HG02938 (cell line): ENCODE data around the gene PCGF2.

ENCODE experiments used
- ATAC-seq: cut with Tn5 transposase; IDR thresholded peaks from one replicate; pipeline ENCODE4 v1.9.1; 2021; ENCODE audit warnings: mild to moderate bottlenecking, moderate library complexity; ENCODE audit not compliant: unreplicated experiment

Gene PCGF2

DNA sequence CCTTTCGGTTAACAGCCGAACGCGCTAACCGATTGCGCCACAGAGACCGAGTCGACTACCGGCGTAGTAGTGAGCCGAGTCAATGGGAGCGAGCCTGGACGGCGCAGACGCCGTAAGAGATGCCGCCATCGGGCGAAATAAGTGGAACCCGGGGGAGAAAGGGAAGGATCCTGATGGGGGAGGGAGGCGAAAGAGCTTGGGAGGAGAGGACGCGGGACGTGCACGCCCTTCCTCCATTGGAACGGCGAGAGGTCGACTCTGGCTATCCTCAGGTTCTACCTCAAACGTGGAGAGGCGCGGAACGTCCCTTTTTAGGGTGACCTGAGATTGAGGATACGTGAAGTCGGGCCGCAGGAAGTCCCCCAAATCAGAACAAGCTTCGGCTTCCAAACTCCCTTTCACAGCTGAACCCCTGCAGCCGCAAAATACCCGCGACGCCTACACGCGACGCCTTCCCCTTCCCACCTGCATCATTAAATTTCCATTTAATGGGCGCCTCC is 3.7 kb upstream of the PCGF2 start:
- ATAC-seq = no peak

DNA sequence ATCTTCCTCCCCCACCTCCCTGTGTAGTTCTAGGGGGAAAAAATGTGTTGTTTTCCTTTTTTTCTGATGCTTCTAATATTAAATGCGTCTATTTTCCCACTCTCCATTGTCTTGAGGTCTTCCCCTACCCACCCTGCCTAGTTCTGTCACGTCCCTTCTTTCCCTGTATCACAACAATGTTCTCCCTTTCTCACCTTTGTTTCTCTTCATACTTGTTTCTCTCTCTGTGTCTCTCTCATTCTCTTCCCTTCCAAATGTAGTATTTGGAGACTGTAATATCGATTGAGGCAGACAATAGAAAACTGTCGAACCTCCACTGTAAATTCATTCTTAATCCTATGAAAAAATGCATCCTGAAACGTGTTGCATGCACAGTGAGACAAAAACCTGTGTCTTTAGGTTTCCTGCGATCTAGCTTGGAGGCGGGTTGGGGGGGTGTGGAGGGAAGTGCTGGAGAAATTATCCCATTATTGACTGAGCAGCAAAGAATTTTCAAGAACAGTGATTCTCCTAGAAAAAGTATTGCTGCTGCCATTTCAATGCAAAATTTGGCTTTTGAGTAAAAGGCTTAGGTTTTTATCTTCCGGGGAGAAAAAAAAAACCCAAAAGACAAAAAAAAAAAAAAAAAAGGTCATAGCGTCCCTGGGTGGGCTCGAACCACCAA is 3.1 kb upstream of the PCGF2 start:
- ATAC-seq = no peak

DNA sequence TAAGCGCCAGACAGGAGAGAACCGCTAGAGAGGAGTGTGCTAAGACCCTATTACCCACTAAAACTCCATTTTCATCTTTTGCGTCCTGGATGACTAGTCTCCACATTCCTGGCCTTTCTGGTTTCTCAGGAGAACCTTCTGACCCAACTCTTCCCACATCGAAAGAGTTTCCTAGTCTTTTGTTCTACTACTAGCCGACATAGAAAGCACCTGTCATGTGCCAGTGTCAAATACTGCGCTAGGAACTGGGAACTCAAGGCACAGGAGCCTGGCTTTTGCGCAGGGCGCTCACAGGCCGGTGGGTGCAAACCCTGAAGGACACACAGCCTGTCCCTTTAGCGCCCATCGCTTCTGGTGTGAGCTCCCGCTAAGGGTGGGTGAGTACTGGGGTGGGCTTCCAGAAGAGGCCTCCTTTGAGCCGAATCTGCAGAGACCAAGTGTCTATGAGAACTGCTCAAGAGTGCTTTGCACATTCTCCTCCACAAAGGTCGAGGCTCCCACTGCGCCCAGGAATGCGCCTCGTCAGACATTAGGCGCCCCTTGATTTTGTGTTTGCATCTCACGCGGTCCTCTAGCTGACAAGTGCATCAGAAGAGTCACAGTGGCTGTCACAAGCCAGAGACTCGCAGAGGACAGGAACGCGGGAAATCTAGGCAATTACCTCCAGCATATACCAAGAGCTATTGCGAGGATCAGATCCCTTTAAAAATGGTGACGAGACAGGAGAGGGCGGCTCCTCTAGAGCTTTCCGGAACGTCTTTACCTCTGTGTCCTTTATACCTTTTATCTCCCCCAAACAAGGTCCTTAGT is 2.4 kb upstream of the PCGF2 start:
- ATAC-seq = no peak

DNA sequence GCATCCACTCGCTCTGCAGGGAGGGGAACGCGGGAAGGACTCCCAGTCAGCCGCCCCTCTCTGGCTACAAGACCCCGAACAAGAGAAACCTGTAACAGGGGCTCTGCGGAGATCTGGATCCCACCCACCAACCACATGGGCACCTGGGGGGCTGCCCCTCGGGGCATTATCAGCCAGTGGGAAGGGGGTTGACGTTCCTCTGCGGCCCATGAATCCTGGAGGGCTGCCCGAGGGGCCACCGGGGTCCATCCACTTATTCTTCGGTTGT is 1.8 kb upstream of the PCGF2 start:
- no peak for ATAC-seq

DNA sequence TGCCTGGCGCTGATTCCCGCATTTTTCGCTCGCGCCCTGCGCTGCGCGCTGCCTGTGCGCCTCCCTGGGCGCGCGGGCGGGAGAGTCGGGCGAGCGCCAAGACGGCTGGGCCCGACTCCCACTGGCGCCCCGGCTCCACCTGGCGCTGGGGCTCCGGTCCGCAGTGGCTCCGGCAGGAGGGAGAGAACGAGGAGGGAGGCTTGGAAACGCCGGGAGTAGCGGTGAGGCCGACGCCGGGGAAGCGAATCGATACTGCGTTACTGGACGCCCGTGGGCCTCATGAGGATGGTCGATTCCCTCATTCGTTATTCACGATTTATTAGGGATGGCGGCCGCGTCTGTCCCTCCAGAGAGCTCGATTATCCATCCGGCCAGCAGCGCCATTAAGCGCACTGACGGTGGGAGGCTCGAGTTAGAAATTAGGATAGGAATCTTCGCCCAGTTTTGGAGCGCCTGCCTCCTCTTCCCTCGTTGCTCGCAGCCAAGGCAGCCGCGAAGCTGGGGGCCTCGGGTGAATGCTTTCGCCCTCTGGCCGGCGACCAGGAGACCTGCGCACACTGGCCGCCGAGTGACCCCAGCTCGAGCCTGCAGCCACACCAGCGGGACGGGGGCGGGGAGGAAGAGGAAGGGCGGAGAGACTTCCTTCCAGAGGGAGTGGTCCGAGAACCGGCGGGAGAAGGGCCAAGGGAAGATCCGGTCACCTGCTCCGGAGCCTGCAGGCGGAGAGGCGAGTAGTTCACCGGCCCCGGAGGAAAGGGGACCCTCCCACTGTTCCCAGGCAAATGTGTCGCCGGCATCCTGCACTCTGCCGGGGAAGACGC is 1.3 kb upstream of the PCGF2 start:
- ATAC-seq = no peak

DNA sequence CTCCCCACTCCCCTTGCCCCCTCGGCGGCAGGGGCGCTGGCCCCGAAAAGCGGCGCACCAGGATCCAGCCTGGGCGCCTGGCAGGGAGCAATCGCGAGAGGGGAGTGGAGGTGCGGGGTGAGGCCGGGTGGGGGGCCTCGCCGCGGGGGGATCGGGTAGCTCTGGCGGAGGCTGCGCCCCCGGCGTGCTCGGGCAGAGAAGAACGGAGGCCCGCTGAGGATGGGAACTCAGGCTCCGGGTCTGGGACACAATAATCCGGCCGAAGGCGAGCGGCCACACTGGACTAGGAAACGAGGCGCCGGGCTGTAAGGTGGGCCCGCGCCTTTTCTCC is 721 bp upstream of the PCGF2 start:
- ATAC-seq = no peak

DNA sequence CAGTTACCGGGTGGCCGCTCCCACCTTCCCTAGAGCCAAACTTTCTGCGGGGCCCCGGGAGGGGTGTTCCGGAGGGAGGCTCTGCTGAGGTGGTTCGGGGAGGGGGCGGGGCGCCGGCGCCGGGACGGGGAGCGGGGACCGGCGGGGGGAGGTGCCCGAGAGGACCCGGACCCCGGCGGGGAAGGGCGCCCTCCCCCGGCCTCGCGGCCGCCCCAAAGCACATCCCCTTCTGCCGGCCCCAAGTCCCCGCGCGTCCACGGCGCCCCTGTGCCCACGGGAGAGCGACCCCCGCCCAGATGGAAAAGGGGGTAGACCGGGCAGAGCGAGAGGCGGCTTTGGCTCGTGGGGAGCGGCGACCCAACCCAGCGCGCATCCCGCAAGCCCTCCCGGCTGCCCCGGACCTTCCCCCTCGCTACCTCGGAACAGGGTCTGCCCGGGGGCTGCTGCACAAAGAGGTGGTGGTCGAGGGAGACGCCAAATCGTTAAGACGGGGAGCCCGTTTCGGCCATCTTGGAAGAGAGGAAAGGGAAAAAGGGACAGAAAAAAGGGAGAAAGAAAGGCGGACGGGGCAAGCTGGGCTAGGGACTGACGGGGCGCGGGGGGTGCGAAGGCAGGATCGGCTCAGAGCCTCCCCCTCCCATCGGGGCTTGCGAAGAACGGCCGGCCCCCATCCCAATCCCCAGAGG is 530 bp downstream of the PCGF2 start:
- no peak for ATAC-seq

DNA sequence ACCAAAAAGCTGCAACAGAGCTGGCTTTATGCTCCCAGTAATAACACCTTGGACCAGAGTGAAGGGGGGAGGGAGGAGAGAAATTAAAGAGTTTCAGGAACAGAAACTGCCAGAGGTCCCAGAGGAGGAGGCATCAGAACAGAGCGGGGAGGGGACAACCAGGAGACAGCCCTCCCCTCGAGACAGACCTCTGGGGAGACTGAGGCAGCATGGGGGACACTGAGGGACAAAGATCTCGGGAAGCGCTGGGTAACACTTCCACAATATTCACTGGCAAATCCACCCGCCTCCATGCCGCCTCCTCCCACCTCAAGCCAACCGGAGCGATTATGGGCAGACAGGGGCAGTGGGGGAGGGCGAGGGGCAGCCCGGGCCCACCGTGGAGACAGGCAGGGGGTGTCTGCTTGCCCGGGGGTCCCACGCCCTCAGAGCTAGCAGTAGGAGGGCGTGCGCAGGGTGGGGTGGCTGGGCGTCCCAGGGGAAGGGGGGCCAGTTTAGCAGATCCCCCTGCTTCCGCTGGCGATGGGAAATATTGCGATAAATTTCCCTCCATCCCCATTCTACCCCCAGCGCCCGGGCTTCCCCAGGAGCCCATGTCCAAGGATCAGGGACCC is 1.2 kb downstream of the PCGF2 start:
- no peak for ATAC-seq

DNA sequence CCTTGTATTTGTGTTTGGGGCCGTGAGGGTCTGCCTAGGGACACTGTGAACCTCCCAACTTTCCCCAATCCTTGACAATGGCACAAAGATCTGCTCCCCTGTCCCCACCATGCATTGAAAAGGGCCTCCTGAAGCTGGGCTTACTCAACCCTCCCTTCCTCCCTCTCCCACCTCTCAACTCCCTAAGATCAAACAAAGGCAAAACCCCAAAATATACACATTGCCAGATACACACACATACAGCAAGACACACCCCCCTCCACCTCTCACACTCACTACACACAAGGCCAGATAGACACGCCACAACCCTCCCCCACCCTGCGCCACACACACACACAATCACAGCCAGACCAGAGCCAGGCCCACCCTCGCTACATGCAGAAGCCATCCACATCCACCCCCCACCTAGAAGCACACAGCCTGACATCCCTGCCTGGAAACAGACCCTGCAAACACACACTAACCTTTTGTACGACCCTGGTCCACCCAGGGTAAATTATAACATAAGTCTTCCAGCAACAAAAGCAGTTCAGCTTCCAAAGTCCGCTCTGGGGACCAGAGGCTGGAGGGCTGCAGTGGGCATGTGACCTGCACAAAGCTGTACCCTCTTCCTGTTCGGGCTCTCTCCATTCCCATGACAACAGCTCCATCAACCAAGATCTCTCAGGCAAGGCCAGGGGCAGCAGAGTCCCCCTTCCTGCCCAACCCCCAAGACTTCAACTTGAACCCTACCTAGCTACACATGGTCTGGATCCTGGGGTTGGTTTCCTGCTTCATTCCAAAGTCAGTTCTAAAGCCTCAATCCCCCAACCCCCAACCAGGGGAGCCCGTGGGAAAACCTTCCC is 1.9 kb downstream of the PCGF2 start:
- ATAC-seq = no peak

DNA sequence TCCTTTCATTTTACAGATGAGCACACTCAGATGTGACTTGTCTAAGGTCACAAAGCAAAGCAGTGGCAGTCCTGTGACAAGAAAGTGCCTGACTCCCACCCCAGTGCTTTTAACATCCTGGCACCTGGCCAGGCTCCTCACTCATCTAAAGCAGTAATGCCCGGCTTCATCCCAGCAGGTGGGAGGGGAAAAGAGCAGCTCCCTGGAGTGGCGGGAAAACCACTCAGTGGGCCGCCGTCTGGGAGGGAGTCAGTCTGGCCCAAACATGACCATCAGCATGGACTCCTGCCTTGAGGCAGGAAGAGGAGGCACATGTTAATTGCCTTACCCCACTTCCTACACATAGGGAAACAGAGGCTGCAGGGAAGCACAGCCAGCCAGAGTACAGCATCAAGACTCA is 2.6 kb downstream of the PCGF2 start:
- no peak for ATAC-seq

DNA sequence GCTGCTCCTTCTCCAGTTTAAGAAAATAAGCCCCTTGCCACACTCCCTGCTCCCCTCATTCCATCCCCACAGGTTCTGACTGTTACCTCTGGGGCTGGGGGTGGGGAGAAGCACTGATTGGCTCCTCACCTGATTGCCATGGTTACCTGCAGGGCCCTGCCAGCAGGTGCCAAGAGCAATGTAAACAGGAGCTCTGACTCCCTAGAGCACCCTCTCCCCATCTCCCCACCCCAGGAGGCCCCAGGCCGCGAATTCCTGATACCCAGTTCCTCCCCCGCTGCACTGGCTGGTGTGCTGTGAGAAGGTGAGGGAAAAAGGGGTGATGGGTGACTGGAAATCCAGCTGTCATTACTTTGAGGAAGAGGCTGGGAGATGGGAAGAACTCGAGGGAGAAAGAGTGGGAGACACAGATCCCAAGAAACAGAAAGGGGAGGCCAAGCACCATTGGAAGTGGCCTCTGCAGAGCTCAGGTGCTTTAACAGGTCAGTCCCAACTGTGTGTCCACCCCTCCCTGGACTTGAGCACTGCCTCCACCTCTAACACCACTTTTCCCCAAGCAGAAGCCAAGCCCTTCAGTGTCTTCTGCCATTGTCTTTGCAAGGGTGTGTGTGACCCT is 4.5 kb downstream of the PCGF2 start:
- no peak for ATAC-seq

DNA sequence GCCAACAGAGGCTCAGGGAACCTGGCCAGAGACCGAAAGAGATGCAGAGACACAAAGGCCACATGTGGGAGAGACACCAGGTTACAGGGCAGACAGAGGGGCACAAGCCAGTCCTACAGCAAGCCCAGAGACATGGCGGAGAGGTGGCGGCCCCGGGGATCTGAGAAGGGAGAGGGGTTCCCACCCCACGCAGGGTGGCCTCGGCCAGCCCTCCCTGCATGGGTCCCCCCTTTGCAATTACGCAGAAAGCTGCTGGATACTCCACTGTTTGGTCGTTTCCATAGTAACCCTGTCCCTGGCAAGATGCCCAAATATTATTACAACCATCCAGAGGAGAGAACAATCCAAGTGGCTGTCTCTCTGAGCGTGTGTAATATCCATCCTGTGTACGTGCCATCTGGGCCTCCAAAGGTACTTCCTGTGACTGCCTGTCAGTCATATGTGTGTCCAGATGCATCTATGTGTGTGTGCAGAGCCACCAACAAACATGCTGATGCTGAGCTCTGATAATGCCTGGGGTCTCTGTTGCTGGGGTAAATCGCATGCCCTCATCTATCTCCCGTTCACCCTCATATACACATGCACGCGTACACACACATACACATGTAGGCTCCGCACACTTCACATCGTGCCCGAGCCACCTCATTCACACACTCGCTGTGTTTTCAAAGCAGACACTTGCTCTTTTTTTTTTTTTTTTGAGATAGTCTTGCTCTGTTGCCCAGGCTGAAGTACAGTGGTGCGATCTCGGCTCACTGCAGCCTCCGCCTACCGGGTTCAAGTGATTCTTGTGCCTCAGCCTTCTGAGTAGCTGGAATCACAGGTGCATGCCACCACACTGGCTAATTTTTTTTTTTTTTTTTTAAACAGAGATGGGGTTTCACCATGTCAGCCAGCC is 5.5 kb downstream of the PCGF2 start:
- ATAC-seq = no peak

DNA sequence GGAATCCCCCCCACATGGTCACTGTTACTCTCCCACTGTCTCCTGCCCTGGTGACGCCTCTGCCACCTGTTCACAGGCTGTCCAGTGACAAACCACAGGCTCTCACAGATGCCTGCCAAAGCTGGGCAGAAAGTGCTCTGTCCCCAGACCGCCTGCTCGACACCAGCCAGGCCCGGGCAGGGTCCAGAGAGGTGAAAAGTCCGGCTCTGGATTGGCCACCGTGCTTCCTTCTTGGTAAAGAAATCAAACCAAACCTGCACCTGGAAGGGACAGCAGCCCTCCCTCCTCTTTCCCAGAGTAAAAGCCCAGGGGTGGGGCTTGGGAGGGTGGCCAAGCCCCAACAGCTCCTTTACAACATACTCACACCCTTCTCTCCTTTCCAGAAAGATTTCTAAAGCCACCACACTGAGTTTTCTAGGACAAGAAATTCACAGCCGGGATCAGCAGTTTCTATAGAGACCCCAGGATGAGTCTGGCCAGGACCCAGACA is 6.2 kb downstream of the PCGF2 start:
- no peak for ATAC-seq

DNA sequence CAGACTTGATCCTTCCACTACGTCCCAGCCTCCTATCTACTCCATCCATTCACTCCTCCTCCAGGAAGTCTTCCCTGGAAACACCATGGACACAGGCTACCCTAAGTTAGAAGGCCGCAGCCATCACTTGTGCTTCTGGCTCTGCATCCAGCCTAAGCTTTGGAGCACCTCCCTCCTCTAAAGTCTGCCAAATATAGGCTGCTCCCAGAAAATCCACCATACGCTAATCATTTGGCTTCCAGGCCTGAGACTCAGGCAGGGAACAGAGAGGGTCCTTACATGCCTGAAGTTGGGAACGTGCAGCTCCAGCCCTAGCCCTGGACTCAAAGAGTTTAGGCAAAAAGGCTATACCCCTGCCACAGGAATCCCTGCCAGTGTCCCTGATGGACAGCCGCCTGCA is 6.7 kb downstream of the PCGF2 start:
- ATAC-seq = no peak

DNA sequence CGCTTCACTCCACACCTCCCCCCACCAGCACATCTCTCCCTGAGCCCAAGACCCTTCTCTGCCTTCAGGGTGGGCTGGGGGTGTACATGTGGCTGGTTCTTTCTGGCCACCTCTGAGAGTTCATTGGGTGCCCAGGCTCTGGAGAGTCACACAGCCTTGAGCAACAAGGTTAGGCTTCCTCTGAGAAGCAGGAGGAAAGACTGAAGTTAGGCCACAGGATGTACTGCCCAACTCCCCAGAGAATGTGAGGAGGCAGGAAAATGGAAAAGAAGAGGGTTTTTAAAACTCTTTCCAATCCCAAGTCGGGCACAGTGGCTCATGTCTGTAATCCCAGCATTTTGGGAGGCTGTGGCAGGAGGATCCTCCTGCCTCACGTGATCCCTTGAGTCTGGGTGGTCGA is 7.3 kb downstream of the PCGF2 start:
- ATAC-seq = no peak

DNA sequence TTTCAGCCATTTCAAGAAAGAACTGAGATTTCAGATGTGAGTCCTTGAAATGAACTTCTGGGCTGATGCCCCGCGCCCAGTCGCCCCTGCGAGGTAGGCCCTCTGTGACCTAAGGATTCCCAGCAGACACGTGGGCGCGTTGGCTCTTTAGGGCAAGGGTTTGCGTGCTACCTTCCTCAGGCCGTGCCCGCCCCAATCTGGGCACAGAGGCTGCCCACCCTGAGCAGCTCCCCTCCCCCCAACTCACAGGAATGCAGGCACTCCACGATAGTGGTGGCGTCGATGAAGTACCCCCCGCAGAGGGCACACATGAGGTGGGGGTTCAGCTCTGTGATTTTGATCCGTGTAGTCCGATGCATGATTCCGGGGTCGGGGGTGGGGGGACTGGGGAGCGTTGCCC is 8.1 kb downstream of the PCGF2 start:
- no peak for ATAC-seq

DNA sequence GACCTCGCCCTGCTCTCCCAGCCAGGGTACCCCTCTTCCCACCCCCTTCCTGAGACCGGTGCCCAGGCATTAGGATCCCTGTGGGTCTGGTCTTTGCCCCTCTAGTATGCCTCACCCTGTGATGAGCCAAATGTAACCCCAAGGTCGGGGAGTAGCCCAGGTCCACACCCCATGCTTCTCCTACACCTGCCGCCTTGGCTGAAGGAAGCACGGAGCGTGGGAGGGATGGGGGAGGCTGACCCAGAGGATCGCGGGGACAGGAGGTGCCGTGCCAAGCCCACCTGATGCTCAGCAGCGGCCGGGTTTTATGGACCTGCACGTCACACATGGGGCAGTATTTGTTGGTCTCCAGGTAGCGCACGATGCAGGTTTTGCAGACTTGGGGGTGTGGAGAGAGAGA is 8.8 kb downstream of the PCGF2 start:
- ATAC-seq = no peak

DNA sequence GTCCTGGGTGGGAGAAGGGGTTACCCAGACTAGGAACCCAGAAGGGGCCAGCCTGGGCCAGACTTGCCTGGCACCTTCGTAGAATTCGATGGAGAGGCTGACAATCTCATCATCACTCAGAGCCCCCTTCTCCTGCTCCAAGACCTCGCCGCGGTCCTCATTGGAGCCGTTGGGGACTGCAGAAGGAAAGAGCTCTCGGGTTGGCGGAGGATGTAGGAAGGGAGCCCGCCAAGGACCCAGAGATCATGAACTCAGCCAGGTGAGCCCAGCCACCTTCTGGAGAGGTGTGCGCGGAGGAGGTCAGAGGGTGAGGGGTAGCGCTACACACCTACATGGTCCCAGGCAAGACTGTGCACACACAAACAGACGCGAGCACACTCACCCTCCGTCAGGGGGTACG is 9.4 kb downstream of the PCGF2 start:
- ATAC-seq = no peak
